Measurements from ENCODE around the gene ATAD3B. TPM values are rescaled to one million over a fixed set of nuclear protein-coding genes. Genes with fewer than 3 reads are reported as not detected.

Gene ATAD3B
- polyA plus RNA-seq, 1 donor (not counting 4 experiments of a cell fraction or from before 2014, with no cell fraction given) = 20.6 TPM

GRCh38 chr1:1430992-1431844, 40.3 kb upstream of the ATAD3B start:
- dilution Hi-C loops (cut with MboI; ENCODE audit: extremely low pct_ligation_motif_present, low sequenced_read_pairs) = no loop called here
- Histone ChIP-seq H3K4me2 (ENCODE audit: control insufficient read depth, extremely low read depth, insufficient read depth, low read depth, low read length) (no peak overlapping the region), H3K9me1 (ENCODE audit: control insufficient read depth, extremely low read depth, insufficient read depth, low read length) (no peaks in the 10 kb centered on the region), H4K20me1 (ENCODE audit: control insufficient read depth, extremely low read depth, insufficient read depth, low read length) (no peaks in the 10 kb centered on the region), H3K27me3 (ENCODE audit: control insufficient read depth, extremely low read depth, insufficient read depth, low read length) (no peaks in the 10 kb centered on the region), H3K79me2 (ENCODE audit: control insufficient read depth, insufficient read depth, low read length) (no peaks in the 10 kb centered on the region), H2AFZ (ENCODE audit: control insufficient read depth, low read length) (no peak overlapping the region), H3K27ac (ENCODE audit: control insufficient read depth, insufficient read depth, low read length) (no peak overlapping the region), H3K36me3 (ENCODE audit: control insufficient read depth in 2 of 2, extremely low read depth in 1 of 2, insufficient read depth in 2 of 2, low read length in 2 of 2) (no peaks in the 10 kb centered on the region), H3K4me1 (ENCODE audit: control insufficient read depth, extremely low read depth, insufficient read depth, low read length) (peaks cover 26% of the 10 kb centered on the region), H3K9ac (ENCODE audit: control insufficient read depth, extremely low read depth, insufficient read depth, low read length) (no peak overlapping the region), H3K9me3 (ENCODE audit: control insufficient read depth, low read depth, low read length) (no peaks in the 10 kb centered on the region), H3K4me3 (ENCODE audit: control insufficient read depth in 2 of 3, extremely low read depth in 1 of 3, insufficient read depth in 2 of 3, low read depth in 1 of 3, low read length in 3 of 3) (no peak overlapping the region)
- no peak for DNase-seq (ENCODE audit: low read depth, low spot score)
- TF ChIP-seq EZH2 (IDR thresholded peaks at IDR 0.05; ENCODE audit: low read length) = no peak
- TF ChIP-seq, protein P1, sequence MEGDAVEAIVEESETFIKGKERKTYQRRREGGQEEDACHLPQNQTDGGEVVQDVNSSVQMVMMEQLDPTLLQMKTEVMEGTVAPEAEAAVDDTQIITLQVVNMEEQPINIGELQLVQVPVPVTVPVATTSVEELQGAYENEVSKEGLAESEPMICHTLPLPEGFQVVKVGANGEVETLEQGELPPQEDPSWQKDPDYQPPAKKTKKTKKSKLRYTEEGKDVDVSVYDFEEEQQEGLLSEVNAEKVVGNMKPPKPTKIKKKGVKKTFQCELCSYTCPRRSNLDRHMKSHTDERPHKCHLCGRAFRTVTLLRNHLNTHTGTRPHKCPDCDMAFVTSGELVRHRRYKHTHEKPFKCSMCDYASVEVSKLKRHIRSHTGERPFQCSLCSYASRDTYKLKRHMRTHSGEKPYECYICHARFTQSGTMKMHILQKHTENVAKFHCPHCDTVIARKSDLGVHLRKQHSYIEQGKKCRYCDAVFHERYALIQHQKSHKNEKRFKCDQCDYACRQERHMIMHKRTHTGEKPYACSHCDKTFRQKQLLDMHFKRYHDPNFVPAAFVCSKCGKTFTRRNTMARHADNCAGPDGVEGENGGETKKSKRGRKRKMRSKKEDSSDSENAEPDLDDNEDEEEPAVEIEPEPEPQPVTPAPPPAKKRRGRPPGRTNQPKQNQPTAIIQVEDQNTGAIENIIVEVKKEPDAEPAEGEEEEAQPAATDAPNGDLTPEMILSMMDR (optimal IDR thresholded peaks at IDR 0.05 in 1 of 3, IDR thresholded peaks at IDR 0.05 in 1 of 3, conservative IDR thresholded peaks at IDR 0.05 in 1 of 3; ENCODE audit: extremely low read depth in 1 of 3, insufficient read depth in 2 of 3, low read length in 3 of 3) = no peak
- FAIRE-seq = no peak

- Histone ChIP-seq H3K27ac (ENCODE audit: control insufficient read depth, insufficient read depth, low read length) (no peak overlapping the region), H3K4me3 (ENCODE audit: control insufficient read depth in 2 of 3, extremely low read depth in 1 of 3, insufficient read depth in 2 of 3, low read depth in 1 of 3, low read length in 3 of 3) (no peak overlapping the region), H3K9ac (ENCODE audit: control insufficient read depth, extremely low read depth, insufficient read depth, low read length) (no peak overlapping the region), H3K27me3 (ENCODE audit: control insufficient read depth, extremely low read depth, insufficient read depth, low read length) (no peaks in the 10 kb centered on the region), H3K9me1 (ENCODE audit: control insufficient read depth, extremely low read depth, insufficient read depth, low read length) (no peaks in the 10 kb centered on the region), H4K20me1 (ENCODE audit: control insufficient read depth, extremely low read depth, insufficient read depth, low read length) (no peaks in the 10 kb centered on the region), H3K79me2 (ENCODE audit: control insufficient read depth, insufficient read depth, low read length) (no peaks in the 10 kb centered on the region), H3K4me1 (ENCODE audit: control insufficient read depth, extremely low read depth, insufficient read depth, low read length) (peaks cover 27% of the 10 kb centered on the region), H3K4me2 (ENCODE audit: control insufficient read depth, extremely low read depth, insufficient read depth, low read depth, low read length) (no peak overlapping the region), H3K36me3 (ENCODE audit: control insufficient read depth in 2 of 2, extremely low read depth in 1 of 2, insufficient read depth in 2 of 2, low read length in 2 of 2) (no peaks in the 10 kb centered on the region), H2AFZ (ENCODE audit: control insufficient read depth, low read length) (no peak overlapping the region), H3K9me3 (ENCODE audit: control insufficient read depth, low read depth, low read length) (no peaks in the 10 kb centered on the region)
- no peak for FAIRE-seq
- dilution Hi-C loops (cut with MboI; ENCODE audit: extremely low pct_ligation_motif_present, low sequenced_read_pairs) = no loop called here
- TF ChIP-seq, protein P1 (optimal IDR thresholded peaks at IDR 0.05 in 1 of 3, IDR thresholded peaks at IDR 0.05 in 1 of 3, conservative IDR thresholded peaks at IDR 0.05 in 1 of 3; ENCODE audit: extremely low read depth in 1 of 3, insufficient read depth in 2 of 3, low read length in 3 of 3) = no peak
- no peak for TF ChIP-seq EZH2 (IDR thresholded peaks at IDR 0.05; ENCODE audit: low read length)
- DNase-seq (ENCODE audit: low read depth, low spot score) = no peak
Measured at GRCh38 chr1:1431845-1432273, 39.7 kb upstream of the ATAD3B start.
